PC-3 (cell line): ENCODE results near the gene ZNF148. TPM values are rescaled to one million over a fixed set of nuclear protein-coding genes. Genes with fewer than 3 reads are reported as not detected.

Experiments used
- ATAC-seq: fragments of 200-7000 bp; cut with Tn5 transposase; 2 replicates; pipeline ENCODE4 v1.9.1; 2020; ENCODE audit warnings: mild to moderate bottlenecking, moderate library complexity
- BruUV-seq: library from RNA; stranded (reverse); fragments of 400-500 nt; replicated peaks from 2 replicates; lab custom pipeline; 2021; lab: Mats Ljungman, UMichigan
- CTCF ChIA-PET: fragments of 300-600 bp; sonication (Branson Sonifier 250); formaldehyde crosslinking; loops from one replicate; lab custom pipeline; 2022; ENCODE audit warnings: antibody characterized with exemption; lab: Charles Lee
- POLR2A ChIA-PET: fragments of 300-600 bp; sonication (Branson Sonifier 250); formaldehyde crosslinking; loops from one replicate; lab custom pipeline; 2022; ENCODE audit warnings: antibody characterized with exemption; ENCODE audit not compliant: unreplicated experiment; lab: Charles Lee
- DNase-seq: peaks from one replicate; pipeline ENCODE4 v3.0.0-alpha.2; 2015
- H2AFZ ChIP-seq: fragments of 300-600 bp; sonication (generic); 2 replicates; pipeline ENCODE4 v1.6.0; 2016; ENCODE audit warnings: antibody characterized with exemption, low read length
- H3F3A ChIP-seq: fragments of 300-600 bp; sonication (generic); one replicate; pipeline ENCODE4 v1.6.0; 2017; ENCODE audit warnings: antibody characterized with exemption, low read length, control low read depth, mild to moderate bottlenecking; ENCODE audit not compliant: unreplicated experiment
- H3K27ac ChIP-seq: fragments of 300-600 bp; sonication (generic); 2 replicates; pipeline ENCODE4 v1.5.1; 2016; ENCODE audit warnings: mild to moderate bottlenecking, low read length
- H3K27me3 ChIP-seq: fragments of 300-600 bp; sonication (generic); 2 replicates; pipeline ENCODE4 v1.6.1; 2016; ENCODE audit warnings: low read length, mixed read lengths
- H3K36me3 ChIP-seq: fragments of 300-600 bp; sonication (generic); 2 replicates; pipeline ENCODE4 v1.6.1; 2016; ENCODE audit warnings: low read depth, mixed run types, low read length, mixed read lengths
- H3K4me1 ChIP-seq: fragments of 300-600 bp; sonication (generic); 2 replicates; pipeline ENCODE4 v1.5.1; 2016; ENCODE audit warnings: low read length; ENCODE audit not compliant: insufficient read depth
- H3K4me2 ChIP-seq: fragments of 300-600 bp; sonication (generic); 2 replicates; pipeline ENCODE4 v1.6.0; 2016; ENCODE audit warnings: low read length
- H3K4me3 ChIP-seq: fragments of 300-600 bp; sonication (generic); 2 replicates; pipeline ENCODE4 v1.5.1; 2016; ENCODE audit warnings: mild to moderate bottlenecking, low read length, mixed read lengths
- H3K79me2 ChIP-seq: fragments of 300-600 bp; sonication (generic); 2 replicates; pipeline ENCODE4 v1.6.1; 2017; ENCODE audit warnings: low read length, mixed read lengths
- H3K9ac ChIP-seq: fragments of 300-600 bp; sonication (generic); 2 replicates; pipeline ENCODE4 v1.6.0; 2016; ENCODE audit warnings: mild to moderate bottlenecking, low read length
- H3K9me2 ChIP-seq: fragments of 300-600 bp; sonication (generic); replicated peaks from 2 replicates; pipeline ENCODE4 v1.6.1; 2016; ENCODE audit warnings: mixed run types, low read length, mixed read lengths
- H3K9me3 ChIP-seq: fragments of 300-600 bp; sonication (generic); 2 replicates; pipeline ENCODE4 v1.6.1; 2016; ENCODE audit warnings: low read length, mixed read lengths
- H4K20me1 ChIP-seq: fragments of 300-600 bp; sonication (generic); 2 replicates; pipeline ENCODE4 v1.6.1; 2016; ENCODE audit warnings: low read length, mixed read lengths
- EZH2 ChIP-seq: fragments of 300-600 bp; sonication (generic); IDR thresholded peaks from one replicate; pipeline ENCODE4 v1.6.1; 2017; ENCODE audit warnings: antibody characterized with exemption, mild to moderate bottlenecking, low read length; ENCODE audit not compliant: unreplicated experiment
- EZH2phosphoT487 ChIP-seq: fragments of 300-600 bp; sonication (generic); IDR thresholded peaks from 2 replicates; pipeline ENCODE4 v1.6.1; 2018; ENCODE audit warnings: mild to moderate bottlenecking, antibody characterized with exemption, low read length, borderline replicate concordance
- intact Hi-C: fragments of 100-400 bp; cut with micrococcal nuclease; formaldehyde crosslinking; loops from 2 replicates; pipeline ENCODE4 v1.9.0; 2023
- total RNA-seq: library from RNA; depleted of rRNA; stranded (reverse); fragments of >200 nt; gene quantifications from 2 replicates; pipeline ENCODE4 v1.2.3, GENCODE V29; 2014
- TF ChIP-seq, protein P1 (sequence below): fragments of 300-600 bp; sonication (generic); conservative IDR thresholded peaks from 2 replicates; pipeline ENCODE4 v1.5.1; 2017; ENCODE audit warnings: antibody characterized with exemption, low read depth, mild to moderate bottlenecking, low read length

Gene ZNF148
- total RNA-seq, 1 experiment from 2014 or later, result 18.1 TPM

DNA sequence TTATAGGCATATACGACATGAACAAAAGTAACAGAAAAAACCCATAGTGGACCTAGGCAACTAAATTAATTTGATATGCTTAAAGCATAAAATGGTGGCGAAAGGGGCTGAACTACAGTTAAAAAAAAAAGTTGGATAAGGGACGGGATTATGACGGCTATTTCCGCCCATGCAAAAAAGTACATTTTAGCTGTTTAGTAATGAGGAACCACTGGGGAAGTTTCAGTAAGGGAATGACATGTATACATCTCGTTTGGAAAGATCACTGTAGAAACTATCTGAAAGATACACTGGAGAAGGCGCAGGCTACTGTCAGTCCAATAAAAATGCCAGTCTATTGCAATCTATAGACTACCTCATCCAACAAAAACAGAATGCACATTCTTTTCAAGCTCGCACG lies 65.6 kb downstream of the ZNF148 start:
- Histone ChIP-seq H2AFZ (no peak overlapping the region), H3K27me3 (no peaks in the 10 kb centered on the region), H3F3A (no peaks in the 10 kb centered on the region), H3K79me2 (peaks cover 36% of the 10 kb centered on the region), H3K9ac (no peak overlapping the region), H4K20me1 (no peaks in the 10 kb centered on the region), H3K4me3 (no peak overlapping the region), H3K36me3 (peaks cover 25% of the 10 kb centered on the region), H3K4me2 (no peak overlapping the region), H3K4me1 (no peaks in the 10 kb centered on the region), H3K9me2 (no peaks in the 10 kb centered on the region), H3K9me3 (no peaks in the 10 kb centered on the region), H3K27ac (no peak overlapping the region)
- ATAC-seq (no peak), DNase-seq (no peak)
- no TSS peak for BruUV-seq
- TF ChIP-seq, protein P1, sequence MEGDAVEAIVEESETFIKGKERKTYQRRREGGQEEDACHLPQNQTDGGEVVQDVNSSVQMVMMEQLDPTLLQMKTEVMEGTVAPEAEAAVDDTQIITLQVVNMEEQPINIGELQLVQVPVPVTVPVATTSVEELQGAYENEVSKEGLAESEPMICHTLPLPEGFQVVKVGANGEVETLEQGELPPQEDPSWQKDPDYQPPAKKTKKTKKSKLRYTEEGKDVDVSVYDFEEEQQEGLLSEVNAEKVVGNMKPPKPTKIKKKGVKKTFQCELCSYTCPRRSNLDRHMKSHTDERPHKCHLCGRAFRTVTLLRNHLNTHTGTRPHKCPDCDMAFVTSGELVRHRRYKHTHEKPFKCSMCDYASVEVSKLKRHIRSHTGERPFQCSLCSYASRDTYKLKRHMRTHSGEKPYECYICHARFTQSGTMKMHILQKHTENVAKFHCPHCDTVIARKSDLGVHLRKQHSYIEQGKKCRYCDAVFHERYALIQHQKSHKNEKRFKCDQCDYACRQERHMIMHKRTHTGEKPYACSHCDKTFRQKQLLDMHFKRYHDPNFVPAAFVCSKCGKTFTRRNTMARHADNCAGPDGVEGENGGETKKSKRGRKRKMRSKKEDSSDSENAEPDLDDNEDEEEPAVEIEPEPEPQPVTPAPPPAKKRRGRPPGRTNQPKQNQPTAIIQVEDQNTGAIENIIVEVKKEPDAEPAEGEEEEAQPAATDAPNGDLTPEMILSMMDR, result no peak
- TF ChIP-seq EZH2phosphoT487, result no peak
- no peak for TF ChIP-seq EZH2
- ChIA-PET POLR2A (no interaction called here), CTCF (no interaction called here)
- intact Hi-C loops, result no loop called here

DNA sequence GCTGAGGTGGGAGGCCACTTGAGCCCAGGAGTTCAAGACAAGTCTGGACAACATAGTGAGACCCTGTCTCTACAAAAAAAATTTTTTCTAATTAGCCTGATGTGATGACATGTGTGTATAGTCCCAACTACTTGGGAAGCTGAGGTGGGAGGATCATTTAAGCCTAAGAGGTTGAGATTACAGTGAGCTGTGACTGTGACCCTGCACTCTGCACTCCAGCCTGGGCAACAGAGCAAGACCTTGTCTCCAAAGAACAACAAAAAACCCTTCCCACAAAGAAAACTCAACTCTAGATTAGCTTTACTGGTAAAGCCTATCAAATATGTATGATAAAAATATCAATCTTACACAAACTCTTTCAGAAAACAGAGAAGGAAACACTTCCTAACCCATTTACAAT lies 68.5 kb downstream of the ZNF148 start:
- H3K9me2 ChIP-seq, result no peaks in the 10 kb centered on the region
- DNase-seq (no peak), ATAC-seq (no peak)
- CTCF ChIA-PET, result no interaction called here
- TF ChIP-seq, protein P1, result no peak
- no peak for TF ChIP-seq EZH2
- TF ChIP-seq EZH2phosphoT487, result no peak
- no peak overlapping the region for H3K4me2 ChIP-seq
- no peaks in the 10 kb centered on the region for H3K27me3 ChIP-seq
- no peak overlapping the region for H3K4me3 ChIP-seq
- BruUV-seq, result no TSS peak
- H3K4me1 ChIP-seq, result no peaks in the 10 kb centered on the region
- peaks cover 50% of the 10 kb centered on the region for H3K79me2 ChIP-seq
- no peak overlapping the region for H3K9ac ChIP-seq
- H3K9me3 ChIP-seq, result no peaks in the 10 kb centered on the region
- no peak overlapping the region for H3K27ac ChIP-seq
- POLR2A ChIA-PET, result no interaction called here
- peaks cover 9% of the 10 kb centered on the region for H3K36me3 ChIP-seq
- H3F3A ChIP-seq, result no peaks in the 10 kb centered on the region
- intact Hi-C loops, result no loop called here
- H2AFZ ChIP-seq, result no peak overlapping the region
- H4K20me1 ChIP-seq, result no peaks in the 10 kb centered on the region

DNA sequence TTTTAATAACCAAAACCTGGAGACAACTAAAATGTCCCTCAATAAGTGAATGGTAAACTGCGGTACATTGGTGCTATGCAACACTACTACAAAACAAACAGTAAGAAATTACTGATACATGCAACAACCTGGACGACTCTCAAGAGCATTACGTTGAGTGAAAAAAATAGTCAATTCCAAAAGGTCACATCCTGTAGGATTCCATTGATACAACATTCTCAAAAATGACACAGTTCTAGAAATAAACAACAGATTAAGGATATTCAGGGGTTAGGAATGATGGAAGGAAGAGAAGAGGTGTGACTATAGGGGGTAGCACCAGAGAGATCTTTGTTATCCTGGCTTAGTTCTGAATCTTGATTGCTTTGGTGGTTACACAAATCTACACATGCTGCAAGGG lies 72.2 kb downstream of the ZNF148 start:
- Histone ChIP-seq H3K27me3 (no peaks in the 10 kb centered on the region), H3K9me3 (no peaks in the 10 kb centered on the region), H3K36me3 (no peaks in the 10 kb centered on the region), H3K9ac (no peak overlapping the region), H3F3A (no peaks in the 10 kb centered on the region), H3K79me2 (peaks cover 53% of the 10 kb centered on the region), H3K4me1 (peaks cover 13% of the 10 kb centered on the region), H3K9me2 (no peaks in the 10 kb centered on the region), H3K4me2 (no peak overlapping the region), H3K27ac (no peak overlapping the region), H4K20me1 (no peaks in the 10 kb centered on the region), H2AFZ (no peak overlapping the region), H3K4me3 (no peak overlapping the region)
- no TSS peak for BruUV-seq
- POLR2A ChIA-PET, result no interaction called here
- no peak for TF ChIP-seq EZH2
- TF ChIP-seq EZH2phosphoT487, result no peak
- TF ChIP-seq, protein P1, result no peak
- CTCF ChIA-PET, result no interaction called here
- DNase-seq, result no peak
- ATAC-seq, result no peak
- intact Hi-C loops, result no loop called here
